KOPT-K1 (cell line): ENCODE data around the gene ITPK1.
"Not testable (repeated sequence)": the region's sequence is repeated elsewhere in the genome, so short reads cannot be mapped to it uniquely, and the experiment has no call there.

Source experiments
- H3K27ac ChIP-seq: fragments of 200-600 bp; sonication (generic); 2 replicates; pipeline ENCODE4 v1.5.1; 2016; ENCODE audit warnings: antibody characterized with exemption, mild to moderate bottlenecking, low read depth, low read length; ENCODE audit not compliant: poor library complexity, severe bottlenecking
- H3K36me3 ChIP-seq: fragments of 200-600 bp; sonication (generic); 2 replicates; pipeline ENCODE4 v1.5.1; 2017; ENCODE audit warnings: antibody characterized with exemption, mild to moderate bottlenecking, low read length, moderate library complexity; ENCODE audit not compliant: insufficient read depth
- H3K9me3 ChIP-seq: fragments of 200-600 bp; sonication (generic); 2 replicates; pipeline ENCODE4 v1.5.1; 2017; ENCODE audit warnings: antibody characterized with exemption, low read length, mild to moderate bottlenecking; ENCODE audit not compliant: insufficient read depth, poor library complexity, severe bottlenecking

ITPK1 gene

DNA sequence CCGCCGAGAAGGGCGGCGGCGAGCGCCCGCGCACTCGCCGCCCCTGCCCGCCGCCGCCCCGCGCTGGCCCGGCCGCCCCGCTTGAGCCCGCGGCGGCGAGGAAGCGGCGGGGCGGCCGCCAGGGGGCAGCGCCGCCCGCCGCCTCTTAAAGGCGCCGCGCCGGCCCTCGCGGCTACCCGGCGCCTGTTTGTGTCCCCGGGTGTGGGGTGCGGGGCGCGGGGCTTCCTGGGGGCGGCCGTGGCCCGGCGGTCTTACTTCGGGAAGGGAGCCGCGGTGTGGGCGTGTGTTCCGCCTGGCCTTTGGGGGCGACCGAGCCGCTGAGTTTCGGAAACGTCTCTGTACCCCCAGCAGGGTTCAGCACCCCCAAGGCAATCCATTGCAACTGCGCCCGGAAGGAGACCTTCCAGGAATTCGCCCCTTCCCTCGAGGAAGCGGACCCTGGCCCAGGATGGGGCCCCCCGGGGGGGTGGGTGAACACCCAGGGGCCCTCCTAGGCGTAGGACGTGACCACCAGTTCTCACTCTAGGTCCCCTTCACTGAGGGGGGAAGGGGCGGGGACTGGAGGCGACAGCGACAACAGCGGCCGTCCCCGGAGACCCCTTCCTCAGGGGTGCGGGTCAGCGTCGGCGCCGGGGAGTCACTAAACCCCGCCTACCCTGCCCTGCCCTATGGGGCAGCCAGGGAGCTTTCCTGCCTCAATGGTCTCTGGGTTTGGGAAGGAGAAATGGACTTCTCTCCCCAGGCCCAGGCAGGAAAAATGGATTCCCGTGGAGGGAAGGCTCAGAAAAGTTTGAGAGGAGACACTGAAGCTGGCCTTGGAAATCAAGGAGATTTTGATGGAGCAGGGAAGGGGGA, at the start of gene ITPK1:
Gene ITPK1 (minus strand): TSS at position 105 of the 855 bp plus-strand sequence. CDS start 762 bp downstream, outside the sequence.
- Histone ChIP-seq H3K27ac (peak within 1 kb of the TSS; percentile 84), H3K36me3 (no peaks in the 10 kb centered on the region), H3K9me3 (no peaks in the 10 kb centered on the region)

DNA sequence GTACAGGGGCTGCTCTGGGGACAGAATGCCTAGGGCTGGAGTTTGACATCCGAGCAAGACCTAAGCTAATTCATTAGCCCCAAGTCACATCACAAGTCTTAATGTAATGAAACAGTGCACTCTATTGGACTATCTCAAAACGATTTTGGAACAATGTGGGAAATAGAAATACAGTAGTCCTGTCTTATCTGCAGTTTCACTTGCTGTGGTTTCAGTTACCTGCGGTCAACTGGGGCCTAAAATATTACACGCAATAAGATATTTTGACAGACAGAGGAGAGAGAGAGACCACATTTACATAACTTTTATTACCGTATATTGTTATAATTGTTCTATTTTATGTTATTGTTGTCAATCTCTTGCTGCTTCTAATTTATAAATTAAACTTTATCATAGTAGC, 47.8 kb upstream of the ITPK1 start:
- Histone ChIP-seq H3K9me3 (no peaks in the 10 kb centered on the region), H3K27ac (no peak overlapping the region), H3K36me3 (no peaks in the 10 kb centered on the region)

DNA sequence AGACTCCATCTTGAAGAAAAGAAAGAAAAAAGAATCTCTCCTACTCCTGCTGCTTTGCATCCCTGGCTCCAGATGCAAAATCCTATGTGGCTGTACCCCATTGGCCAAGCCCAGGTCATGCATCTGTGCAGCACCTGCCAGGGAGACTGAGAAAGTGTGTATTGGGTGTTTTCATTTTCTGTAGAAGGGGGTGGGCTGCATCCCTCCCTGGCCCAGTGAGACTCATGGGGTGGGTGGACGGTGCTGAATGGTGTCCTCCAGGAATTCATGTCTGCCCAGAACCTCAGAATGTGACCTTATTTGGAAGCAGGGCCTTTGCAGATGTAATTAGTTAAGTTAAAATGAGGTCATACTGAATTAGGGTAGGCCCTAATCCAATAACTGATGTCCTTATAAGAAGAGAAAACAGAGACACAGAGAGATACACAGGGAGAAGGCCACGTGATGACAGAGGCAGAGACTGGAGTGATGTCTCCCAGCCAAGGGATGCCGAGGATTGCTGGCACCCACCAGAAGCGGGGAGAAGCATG, 45.8 kb upstream of the ITPK1 start:
- Histone ChIP-seq H3K27ac (no peak overlapping the region), H3K36me3 (no peaks in the 10 kb centered on the region), H3K9me3 (no peaks in the 10 kb centered on the region)

DNA sequence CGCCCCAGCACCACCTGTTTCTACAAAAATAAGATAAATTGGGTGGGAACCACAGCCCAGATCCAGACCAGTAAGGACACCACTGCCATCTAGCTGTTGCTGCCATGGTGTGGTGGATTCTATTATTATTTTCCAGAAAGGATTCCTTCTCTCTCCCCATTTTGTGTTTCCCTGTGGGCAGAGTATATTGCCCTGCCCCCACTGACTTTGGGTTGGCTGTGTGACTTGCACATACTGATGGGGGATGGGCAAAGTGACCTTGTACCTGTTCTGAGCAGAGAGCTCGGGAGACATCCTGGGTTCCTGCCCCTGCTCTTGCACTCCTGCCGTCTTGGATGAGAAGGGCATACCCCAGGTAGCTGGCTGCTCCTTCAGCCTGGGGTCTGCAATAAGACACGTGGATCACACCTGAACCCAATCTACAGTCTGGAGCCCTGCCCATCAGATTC, 44.7 kb upstream of the ITPK1 start:
- no peaks in the 10 kb centered on the region for H3K9me3 ChIP-seq
- no peak overlapping the region for H3K27ac ChIP-seq
- H3K36me3 ChIP-seq: no peaks in the 10 kb centered on the region

DNA sequence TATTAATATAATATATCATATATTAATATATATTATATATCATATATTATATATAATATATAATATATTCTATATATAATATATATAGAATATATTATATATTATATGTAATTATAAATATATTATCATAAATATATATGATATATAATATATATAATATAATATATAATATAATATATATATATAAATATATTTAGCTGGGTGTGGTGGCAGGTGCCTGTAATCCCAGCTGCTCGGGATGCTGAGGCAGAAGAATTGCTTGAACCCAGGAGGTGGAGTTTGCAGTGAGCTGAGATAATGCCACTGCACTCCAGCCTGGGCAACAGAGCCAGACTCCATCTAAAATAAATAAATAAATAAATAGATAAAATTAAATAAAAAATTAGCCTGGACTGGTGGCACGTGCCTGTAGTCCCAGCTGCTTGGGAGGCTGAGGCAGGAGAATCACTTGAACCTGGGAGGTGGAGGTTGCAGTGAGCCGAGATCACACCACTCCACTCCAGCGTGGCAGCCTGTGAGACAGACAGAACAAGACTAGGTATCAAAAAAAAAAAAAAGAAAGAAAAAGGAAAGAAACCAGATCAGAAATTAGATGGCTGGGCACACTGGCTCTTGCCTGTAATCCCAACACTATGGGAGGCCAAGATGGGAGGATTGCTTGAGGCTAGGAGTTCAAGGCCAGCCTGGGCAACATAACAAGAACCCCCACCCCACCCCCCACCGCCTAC, 44.1 kb upstream of the ITPK1 start:
- H3K36me3 ChIP-seq, H3K9me3 ChIP-seq, H3K27ac ChIP-seq: not testable (repeated sequence)

DNA sequence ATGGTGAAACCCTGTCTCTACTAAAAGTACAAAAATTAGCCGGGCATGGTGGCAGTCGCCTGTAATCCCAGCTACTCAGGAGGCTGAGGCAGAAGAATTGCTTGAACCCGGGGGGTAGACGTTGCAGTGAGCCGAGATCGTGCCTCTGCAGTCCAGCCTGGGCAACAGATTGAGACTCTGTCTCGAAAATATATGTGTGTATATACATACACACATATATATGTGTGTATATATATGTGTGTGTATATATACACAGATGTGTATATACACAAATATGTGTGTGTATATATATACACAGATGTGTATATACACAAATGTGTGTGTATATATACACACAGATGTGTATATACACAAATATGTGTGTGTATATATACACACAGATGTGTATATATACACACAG, 42.6 kb upstream of the ITPK1 start:
- not testable (repeated sequence) for H3K27ac ChIP-seq, H3K36me3 ChIP-seq, H3K9me3 ChIP-seq

DNA sequence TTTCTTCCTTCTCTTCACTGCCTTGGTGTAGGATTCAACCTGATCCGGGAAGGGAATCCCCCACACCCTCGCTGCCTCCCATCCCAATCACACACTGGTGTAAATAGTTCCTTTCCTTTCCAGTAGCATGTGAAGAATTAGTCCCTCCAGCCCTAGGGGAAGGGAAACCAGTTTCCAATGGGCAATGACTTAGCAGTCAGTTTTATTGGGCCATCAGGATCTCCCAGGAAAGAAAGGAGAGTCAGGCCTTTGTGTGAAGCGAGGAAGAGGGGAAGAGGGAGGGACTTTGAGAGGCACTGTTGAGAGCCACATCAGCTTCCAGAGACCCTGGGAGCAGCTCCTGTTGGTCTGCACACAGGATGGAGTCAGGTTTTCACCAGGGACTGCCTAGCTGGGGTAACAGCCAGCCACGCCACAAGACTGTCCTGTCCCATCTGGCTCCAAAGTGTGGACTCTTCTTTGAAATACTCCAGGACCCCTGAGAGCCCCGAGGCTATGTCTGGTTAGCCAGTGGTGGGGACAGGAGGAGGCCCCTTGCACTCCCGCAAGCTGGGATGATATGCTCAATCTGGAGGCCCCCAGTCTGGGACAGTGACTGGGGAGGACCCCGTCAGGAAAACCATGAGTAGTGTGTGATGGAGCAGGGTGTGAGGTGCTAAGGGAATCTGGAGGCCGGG, 41.1 kb upstream of the ITPK1 start:
- no peaks in the 10 kb centered on the region for H3K36me3 ChIP-seq
- H3K9me3 ChIP-seq: no peaks in the 10 kb centered on the region
- H3K27ac ChIP-seq: no peak overlapping the region

DNA sequence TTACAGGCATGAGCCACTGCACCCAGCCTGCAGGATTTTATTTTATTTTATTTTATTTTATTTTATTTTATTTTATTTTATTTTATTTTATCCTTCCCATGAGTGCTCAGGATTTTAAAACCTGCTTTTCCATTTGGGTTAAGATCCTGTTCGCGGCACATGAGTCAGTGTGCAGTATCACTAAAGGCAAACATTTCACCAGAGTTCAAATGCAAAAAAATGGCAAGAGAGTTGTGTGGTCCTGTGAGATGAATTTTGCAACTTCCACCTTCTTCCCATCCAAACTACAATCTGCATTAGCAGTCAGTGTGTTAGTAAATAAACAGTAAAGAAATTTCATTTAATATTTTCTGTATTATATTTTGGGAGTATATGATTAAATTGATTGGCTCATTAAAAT, 39.9 kb upstream of the ITPK1 start:
- H3K36me3 ChIP-seq: no peaks in the 10 kb centered on the region
- H3K27ac ChIP-seq: no peak overlapping the region
- H3K9me3 ChIP-seq: no peaks in the 10 kb centered on the region

DNA sequence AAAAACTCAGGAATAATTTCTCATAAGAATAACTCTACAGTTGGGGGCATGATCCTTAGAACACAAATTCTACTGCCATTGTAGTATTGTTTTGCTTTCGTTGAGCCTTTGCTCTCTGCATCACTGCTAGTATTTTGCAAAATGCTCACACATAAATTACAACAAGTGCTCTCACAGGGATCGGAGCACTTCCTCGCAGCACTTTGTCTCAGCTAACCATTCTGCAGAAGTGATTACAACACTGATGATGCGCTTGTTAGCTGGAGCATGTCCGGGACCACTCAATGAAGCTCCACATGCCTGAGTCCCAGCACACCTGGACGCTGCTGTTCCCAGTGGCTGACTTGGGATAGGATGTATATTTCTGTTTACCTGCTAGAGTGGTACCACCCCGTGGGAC, 37.4 kb upstream of the ITPK1 start:
- Histone ChIP-seq H3K9me3 (no peaks in the 10 kb centered on the region), H3K36me3 (no peaks in the 10 kb centered on the region), H3K27ac (no peak overlapping the region)

DNA sequence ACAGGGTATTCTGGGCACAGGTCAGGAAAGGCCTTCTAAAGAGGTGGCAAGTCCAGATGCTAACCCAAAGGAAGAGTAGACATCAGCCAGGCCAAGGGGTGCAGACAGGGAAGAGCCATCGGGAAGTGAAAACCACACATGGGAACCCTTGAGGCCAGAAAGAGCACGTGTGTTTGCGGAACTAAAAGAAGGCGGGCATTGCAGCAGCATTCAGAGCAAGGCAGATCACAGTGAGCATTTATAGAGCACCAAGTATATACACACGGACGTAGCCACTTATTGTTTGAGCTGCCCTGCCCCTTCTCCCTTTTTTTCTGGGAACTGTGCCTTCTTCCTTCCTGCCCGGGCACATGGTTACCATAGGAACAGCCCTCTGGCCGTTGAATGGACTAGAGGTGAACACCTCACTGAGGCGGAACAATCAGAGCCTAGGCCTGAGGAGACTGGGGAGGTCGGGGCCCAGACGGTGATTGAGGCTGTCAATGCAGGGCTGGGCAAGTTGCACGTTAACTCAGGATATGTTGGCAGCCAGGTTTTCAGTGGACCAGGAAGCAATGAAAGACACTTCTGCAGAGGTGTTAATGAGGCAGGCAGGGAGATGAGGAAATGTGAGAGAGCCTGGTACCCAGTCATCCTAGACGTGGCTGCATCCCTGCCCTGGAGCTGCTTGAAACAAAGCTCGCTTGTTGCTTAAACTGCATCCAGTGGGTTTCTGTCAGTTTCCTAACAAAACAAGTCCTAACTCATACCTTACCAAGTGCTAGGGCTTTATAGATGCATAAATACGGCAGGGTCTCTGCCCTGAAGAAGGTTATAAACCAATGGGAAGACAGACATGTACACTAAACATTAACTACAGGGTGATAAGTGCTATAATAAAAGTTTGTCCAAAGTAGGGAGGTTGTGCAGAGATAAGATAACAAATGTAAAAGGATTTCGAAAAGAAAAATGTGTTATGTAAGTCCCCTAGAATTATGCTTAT, 34.8 kb upstream of the ITPK1 start:
- H3K9me3 ChIP-seq: no peaks in the 10 kb centered on the region
- H3K27ac ChIP-seq: no peak overlapping the region
- no peaks in the 10 kb centered on the region for H3K36me3 ChIP-seq

DNA sequence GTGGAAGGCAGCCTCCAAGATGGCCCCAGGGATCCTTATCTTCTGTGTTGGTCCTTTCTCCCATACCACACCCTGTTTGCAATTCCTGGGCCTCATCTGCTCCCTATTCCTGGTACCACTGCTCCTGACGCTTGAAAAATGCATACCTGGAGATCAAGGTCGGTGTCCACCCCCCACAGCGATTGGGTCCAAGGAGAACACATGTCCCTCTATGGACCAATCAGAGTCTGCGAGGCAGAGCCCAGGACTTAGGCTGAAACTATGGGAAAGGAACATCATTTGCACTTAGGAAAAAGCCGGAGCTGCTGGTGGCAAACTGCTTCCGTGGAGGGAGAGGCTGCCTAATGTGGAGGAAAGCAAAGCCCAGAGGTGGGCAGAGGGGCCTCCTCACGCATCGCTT, 33.3 kb upstream of the ITPK1 start:
- Histone ChIP-seq H3K9me3 (no peaks in the 10 kb centered on the region), H3K36me3 (no peaks in the 10 kb centered on the region), H3K27ac (no peak overlapping the region)

DNA sequence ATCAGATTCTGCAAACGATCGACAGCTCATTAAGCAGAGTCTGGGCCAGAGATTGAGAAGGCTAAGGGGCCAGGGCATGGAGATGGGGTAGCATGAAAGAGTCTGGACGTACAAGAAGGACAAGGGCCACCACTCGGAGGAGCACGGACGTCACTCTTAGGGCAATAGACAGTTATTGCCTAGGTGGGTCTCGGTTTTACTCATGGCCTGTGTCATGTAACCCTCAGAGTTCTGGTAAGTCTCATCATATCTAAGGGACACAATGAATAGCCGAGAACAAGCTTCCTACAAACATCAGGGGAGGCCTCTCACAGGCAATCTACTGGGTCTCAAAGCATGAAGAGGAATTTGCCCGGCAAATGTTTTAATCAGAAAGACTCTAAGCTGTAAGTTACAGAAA, 30.4 kb upstream of the ITPK1 start:
- H3K27ac ChIP-seq: no peak overlapping the region
- H3K9me3 ChIP-seq: no peaks in the 10 kb centered on the region
- H3K36me3 ChIP-seq: no peaks in the 10 kb centered on the region

DNA sequence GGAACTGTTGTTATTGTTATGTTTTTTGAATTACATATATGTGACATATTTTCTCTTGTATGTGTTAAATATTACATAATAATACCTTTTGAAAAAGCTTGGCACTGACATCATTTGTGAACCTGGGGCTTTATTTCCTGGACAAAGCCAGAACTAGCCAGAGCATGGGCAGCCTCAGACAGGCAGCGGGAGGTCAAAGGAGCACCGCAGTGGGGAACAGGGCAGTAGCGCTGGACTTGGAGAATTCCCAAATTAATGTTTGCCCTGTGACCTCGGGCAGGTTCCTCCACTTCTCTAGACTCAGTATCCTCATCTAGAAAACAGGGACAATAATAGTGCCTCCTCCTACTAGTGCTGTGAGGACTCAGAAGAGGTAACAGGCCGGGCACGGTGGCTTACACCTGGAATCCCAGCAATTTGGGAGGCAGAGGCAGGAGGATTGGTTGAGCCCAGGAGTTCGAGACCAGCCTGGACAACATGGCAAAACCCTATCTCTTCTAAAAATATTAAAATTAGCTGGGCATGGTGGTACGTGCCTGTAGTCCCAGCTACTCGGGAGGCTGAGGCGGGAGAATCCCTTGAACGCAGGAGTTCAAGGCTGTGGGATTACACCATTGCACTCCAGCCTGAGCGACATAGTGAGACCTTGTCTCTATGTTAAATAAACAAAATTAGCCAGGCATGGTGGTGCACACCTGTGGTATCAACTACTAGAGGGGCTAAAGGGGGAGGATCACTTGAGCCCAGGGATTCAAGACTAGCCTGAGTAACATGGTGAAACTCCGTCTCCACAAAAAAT, 27.3 kb upstream of the ITPK1 start:
- H3K36me3 ChIP-seq: no peaks in the 10 kb centered on the region
- no peaks in the 10 kb centered on the region for H3K9me3 ChIP-seq
- no peak overlapping the region for H3K27ac ChIP-seq

DNA sequence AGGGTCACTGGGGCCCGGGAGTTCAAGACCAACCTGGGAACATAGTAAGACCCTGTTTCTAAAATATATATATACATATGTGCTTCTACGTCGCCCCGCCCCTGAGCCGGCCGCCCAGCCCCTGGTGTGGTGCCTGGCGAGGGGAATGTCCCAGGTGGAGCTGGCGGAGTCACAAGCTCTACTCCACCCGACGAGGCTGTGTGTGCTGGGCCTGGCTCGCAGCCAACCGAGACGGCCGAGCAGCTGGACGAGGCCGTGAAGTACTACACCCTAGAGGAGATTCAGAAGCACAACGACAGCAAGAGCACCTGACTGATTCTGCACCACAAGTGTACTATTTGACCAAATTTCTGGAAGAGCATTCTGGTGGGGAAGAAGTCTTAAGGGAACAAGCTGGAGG, 22.1 kb upstream of the ITPK1 start:
- Histone ChIP-seq H3K27ac (no peak overlapping the region), H3K36me3 (no peaks in the 10 kb centered on the region), H3K9me3 (no peaks in the 10 kb centered on the region)
